ENCODE data around the gene PSAP.

- TF ChIP-seq CTCF (conservative IDR thresholded peaks at IDR 0.05; ENCODE audit: low read depth in 2 of 2) (no peak), REST (IDR thresholded peaks at IDR 0.05; ENCODE audit: unreplicated experiment) (no peak), EZH2 (IDR thresholded peaks at IDR 0.05; ENCODE audit: low read depth, unreplicated experiment) (no peak), STAT1 (IDR thresholded peaks at IDR 0.05; ENCODE audit: unreplicated experiment) (no peak), POLR2AphosphoS5 (IDR thresholded peaks at IDR 0.05; ENCODE audit: low read depth) (no peak), NANOG (IDR thresholded peaks at IDR 0.05; ENCODE audit: borderline replicate concordance) (no peak), JUNB (IDR thresholded peaks at IDR 0.05; ENCODE audit: unreplicated experiment) (no peak), ETS1 (IDR thresholded peaks at IDR 0.05) (no peak)
Measured at GRCh38 chr10:71844695-71845094, 6.4 kb downstream of the PSAP start.
